Vein endothelial cell (primary cell): ENCODE measurements around the gene TNNI3. TPM values are rescaled to one million over a fixed set of nuclear protein-coding genes. Genes with fewer than 3 reads are reported as not detected.

ENCODE experiments used
- small RNA-seq: library from RNA; depleted of rRNA; stranded (forward); fragments of <200 nt; gene quantifications from one replicate; pipeline ENCODE3, GENCODE V24; 2012
- total RNA-seq: library from RNA; depleted of rRNA; stranded (reverse); fragments of >200 nt; gene quantifications from 2 replicates; pipeline ENCODE4 v1.2.3, GENCODE V29; 2012

The TNNI3 gene
- not detected in 2 replicates for total RNA-seq

DNA sequence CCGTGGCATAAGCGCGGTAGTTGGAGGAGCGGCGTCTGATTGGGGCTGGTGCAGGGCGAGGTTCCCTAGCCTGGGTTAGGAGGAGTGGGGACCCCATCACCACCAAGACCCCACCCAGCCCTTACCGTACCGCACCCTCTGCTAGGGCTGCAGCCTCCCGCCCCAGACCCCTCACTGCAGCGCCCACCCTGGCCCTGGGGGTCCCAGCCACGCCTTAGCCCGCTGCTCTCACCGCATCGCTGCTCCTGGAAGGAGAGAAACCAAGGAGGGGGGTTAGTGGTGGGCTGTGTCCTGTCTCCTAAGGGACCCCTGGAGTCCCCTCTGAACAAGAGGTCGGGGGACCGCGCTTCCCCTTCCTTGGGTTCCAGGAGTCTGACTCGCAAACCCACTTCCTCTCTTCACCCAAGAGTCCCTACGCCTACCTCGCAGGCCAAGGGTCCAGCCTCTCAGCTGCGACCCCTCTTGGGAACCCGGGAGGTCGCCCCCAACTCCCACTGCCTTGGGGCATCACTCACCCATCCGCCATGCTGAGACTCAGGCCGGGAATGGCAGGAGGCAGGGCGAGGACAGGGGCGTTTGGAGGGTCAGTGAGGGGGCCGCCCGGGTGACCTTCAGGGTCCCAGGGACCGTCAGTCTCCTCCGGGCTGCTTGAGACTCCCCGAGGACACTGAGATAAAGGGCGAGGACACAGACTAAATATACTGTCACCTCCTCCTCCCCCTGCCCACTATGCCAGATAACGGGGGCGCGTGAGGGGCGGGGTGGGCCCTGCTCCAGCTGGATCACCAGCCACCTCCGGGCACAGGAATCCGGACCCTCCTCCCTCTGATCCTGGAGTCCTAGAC lies at the start of gene TNNI3:
Gene TNNI3 (minus strand): TSS at position 669 of the 845 bp plus-strand sequence. CDS start 143 bp downstream, at position 526.

DNA sequence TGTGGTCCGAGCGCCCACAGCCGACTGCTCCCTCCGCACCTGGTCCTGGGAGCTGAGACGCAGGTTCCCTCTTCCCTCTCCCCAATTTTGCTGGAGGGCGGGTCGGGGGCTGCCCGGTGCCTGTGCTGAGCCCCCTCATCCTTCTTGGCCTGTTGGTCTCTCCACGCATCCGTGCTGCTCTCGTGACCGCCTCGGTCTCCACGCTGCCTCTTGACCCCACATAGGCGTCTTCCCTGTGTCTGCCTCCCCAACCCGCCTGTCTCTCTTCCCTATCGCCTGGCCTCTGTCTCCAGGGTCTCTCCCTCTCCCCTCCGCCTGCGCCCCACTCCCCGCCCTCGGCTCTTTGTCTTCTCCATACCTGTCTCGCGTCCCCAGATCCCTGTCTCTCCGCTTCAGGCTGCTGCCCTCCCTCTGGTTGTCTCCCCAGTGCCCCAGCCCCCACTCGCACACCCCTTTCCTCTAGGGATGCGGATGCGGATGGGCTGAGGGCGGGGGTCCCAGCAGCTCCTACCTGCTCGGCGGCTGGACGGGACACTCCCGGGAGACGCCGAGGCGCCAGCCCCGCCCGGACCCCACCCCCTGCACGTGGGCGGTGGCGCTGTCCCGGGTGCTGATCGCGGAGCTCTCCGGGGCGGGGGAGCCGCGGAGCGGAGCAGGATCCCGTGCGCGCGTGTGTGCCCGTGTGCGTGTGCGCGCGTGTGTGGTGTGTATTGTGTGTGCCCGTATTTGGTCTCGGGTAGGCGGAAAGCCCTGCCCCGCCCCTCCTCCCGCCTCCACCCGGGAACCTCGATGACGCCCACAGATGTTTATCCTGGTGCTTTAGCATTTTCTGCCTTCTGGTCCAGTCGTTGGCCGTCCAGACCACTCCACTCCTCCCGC lies 22.3 kb upstream of the TNNI3 start, which contains the start of gene SYT5:
Gene SYT5 (minus strand): TSS at position 684 of the 879 bp plus-strand sequence. CDS start 1,248 bp downstream, outside the sequence.

DNA sequence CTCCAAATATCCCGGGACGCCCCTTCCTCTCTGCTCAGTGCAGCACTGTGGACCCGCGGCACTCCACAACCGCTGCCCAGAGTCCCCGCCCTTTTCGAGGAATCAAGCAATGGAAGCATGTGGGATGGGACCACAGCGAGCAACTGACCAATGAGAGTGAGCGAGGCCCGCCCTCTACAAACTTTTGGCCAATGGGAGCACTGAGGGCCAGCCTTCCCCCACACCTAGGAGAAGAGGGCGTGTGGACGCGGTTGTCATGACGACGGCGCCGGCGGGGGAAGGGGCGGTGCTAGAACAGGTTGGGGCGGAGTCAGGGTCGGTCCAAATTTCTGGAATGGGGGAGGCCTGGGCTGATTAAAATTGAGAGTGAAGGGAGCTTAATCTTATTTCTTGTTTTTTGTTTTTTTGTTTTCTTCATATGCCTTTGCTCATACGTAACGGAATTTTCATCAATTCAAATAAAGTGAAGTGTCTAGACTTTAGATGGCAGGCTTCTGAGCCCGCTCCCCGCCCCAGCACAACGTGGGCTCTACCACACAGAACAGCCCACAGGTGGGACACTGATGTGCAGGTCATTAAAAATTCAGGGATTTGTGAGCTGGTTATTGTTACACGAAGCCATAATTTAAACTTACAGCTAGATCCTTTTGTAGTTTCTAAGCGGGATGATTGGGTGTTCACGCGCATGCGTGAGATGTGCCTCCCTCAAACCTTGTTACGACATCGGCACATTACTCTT lies 9.2 kb upstream of the TNNI3 start, which contains the start of gene DNAAF3:
Gene DNAAF3 (minus strand): TSS at position 84 of the 739 bp plus-strand sequence. CDS start 200 bp downstream, outside the sequence.

DNA sequence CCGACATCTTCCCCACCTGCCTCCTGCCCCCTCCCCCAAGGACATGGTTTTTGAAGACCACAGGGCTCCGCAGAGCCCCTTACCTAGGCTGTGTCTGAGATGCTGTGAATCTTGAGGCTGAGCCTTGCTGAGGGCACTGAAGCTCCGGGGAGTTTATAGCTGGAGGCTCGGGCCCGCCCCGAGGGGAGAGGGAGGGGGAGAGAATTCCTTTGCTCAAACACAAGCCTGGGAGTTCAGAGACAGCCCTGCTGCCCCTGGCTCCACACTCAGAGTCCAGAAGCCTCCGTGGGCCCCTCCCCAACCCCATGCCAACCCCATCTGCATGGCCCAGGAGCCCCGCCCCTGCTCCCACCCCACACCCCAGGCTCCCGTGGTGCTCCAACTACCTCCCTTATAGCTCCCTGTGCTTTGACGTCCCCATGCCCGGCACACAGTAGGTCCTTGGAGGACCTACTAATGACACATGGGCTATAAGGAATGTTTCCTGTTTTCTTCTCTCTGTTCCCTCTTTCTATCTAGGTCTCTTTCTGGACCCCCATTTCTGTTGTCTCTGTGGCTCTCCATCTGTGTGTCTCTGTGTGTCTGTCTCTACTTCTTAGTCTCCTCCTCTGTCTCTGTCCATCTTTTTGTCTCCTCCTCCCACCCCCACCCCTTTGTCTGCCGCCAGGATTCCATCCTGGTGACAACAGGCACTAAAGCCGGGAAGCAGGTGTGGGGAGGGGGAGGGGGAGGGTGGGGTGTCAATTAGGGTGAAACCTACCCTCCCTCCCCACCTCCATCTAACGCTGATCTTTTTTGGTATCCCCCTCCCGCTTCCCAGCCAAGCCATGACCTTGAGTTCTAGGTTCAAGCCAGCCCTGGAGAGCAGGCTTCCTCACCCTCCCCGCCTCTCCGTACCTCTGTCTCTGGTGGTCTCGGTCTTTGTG lies 8.2 kb downstream of the TNNI3 start, which contains the start of gene TNNT1:
Gene TNNT1 (minus strand): TSS at position 129 of the 926 bp plus-strand sequence. CDS start 2,049 bp downstream, outside the sequence.

GRCh38 chr19:55116859-55117662 lies 40.5 kb downstream of the TNNI3 start, which contains the start of gene PPP1R12C:
TSS of gene PPP1R12C (minus strand) at chr19:55117637. CDS start at chr19:55117543, 94 bp downstream.

Small RNA genes lying within 50 kb of the gene (small RNA-seq; reads per million reads assigned to genes)
- not detected for gene MIR7975
- not detected for gene RF01210

Other genes with a start within 250 kb of the TNNI3 start
- not detected in 2 replicates for gene NLRP7, start 210.2 kb downstream of the TNNI3 start, total RNA-seq
- 0.76 and 1.6 TPM in 2 replicates for gene NLRP2, start 191.4 kb downstream of the TNNI3 start, total RNA-seq
- not detected in 2 replicates for gene GP6, start 119.5 kb downstream of the TNNI3 start, total RNA-seq
- 13.7 and 14.3 TPM in 2 replicates for gene RDH13, start 94.6 kb downstream of the TNNI3 start, total RNA-seq
- gene EPS8L1, start 81.9 kb downstream of the TNNI3 start, total RNA-seq, result 5.9 and 7.7 TPM in 2 replicates
- 64.1 and 89.2 TPM in 2 replicates for gene PPP1R12C, start 40.1 kb downstream of the TNNI3 start, total RNA-seq
- not detected in 2 replicates for gene TNNT1, start 8.5 kb downstream of the TNNI3 start, total RNA-seq
- 0.33 and 0.38 TPM in 2 replicates for gene DNAAF3, start 8.9 kb upstream of the TNNI3 start, total RNA-seq
- not detected in 2 replicates for gene SYT5, start 22.6 kb upstream of the TNNI3 start, total RNA-seq
- 0.48 and 0.65 TPM in 2 replicates for gene PTPRH, start 51.8 kb upstream of the TNNI3 start, total RNA-seq
- 2.0 and 2.4 TPM in 2 replicates for gene TMEM86B, start 71.0 kb upstream of the TNNI3 start, total RNA-seq
- 44.2 and 52.3 TPM in 2 replicates for gene PPP6R1, start 101.3 kb upstream of the TNNI3 start, total RNA-seq
- 30.4 and 37.2 TPM in 2 replicates for gene HSPBP1, start 122.4 kb upstream of the TNNI3 start, total RNA-seq
- 0.29 and 1.3 TPM in 2 replicates for gene BRSK1, start 126.3 kb upstream of the TNNI3 start, total RNA-seq
- not detected in 2 replicates for gene TMEM150B, start 167.6 kb upstream of the TNNI3 start, total RNA-seq
- gene KMT5C, start 182.1 kb upstream of the TNNI3 start, total RNA-seq, result 5.6 and 9.8 TPM in 2 replicates
- gene COX6B2, start 197.0 kb upstream of the TNNI3 start, total RNA-seq, result not detected in 2 replicates
- gene GARIN5B, start 205.5 kb upstream of the TNNI3 start, total RNA-seq, result not detected in 2 replicates
- gene IL11, start 212.7 kb upstream of the TNNI3 start, total RNA-seq, result 0.33 TPM in 1 of 2 replicates, not detected in the other
- gene TMEM190, start 219.1 kb upstream of the TNNI3 start, total RNA-seq, result not detected in 2 replicates
- gene TMEM238, start 226.6 kb upstream of the TNNI3 start, total RNA-seq, result 0.33 TPM in 1 of 2 replicates, not detected in the other
- gene RPL28, start 228.2 kb upstream of the TNNI3 start, total RNA-seq, result 445 and 511 TPM in 2 replicates